Activated T-helper 17 cell treated with anti-CD3 and anti-CD28 coated beads, Interleukin-2, amount 50 U/mL, for 72 hours (primary cell): ENCODE results near the gene ZNF524. TPM values are rescaled to one million over a fixed set of nuclear protein-coding genes. Genes with fewer than 3 reads are reported as not detected.
"Not testable (repeated sequence)": the region's sequence is repeated elsewhere in the genome, so short reads cannot be mapped to it uniquely, and the experiment has no call there.

Experiments used
- ATAC-seq: fragments of 150-1000 bp; cut with Tn5 transposase; replicated peaks from 2 replicates; pipeline ENCODE4 v1.10.0; 2021; ENCODE audit warnings: mild to moderate bottlenecking, moderate library complexity
- H3K27ac Mint-ChIP-seq: one replicate; pipeline ENCODE4 v1.8.0; 2022; ENCODE audit warnings: mixed read lengths
- H3K27me3 Mint-ChIP-seq: one replicate; pipeline ENCODE4 v1.8.0; 2022; ENCODE audit warnings: mixed read lengths
- H3K36me3 Mint-ChIP-seq: one replicate; pipeline ENCODE4 v1.8.0; 2022; ENCODE audit warnings: low read depth, mild to moderate bottlenecking, mixed read lengths
- H3K4me1 Mint-ChIP-seq: one replicate; pipeline ENCODE4 v1.8.0; 2022; ENCODE audit warnings: mixed read lengths
- H3K4me3 Mint-ChIP-seq: one replicate; pipeline ENCODE4 v1.8.0; 2022; ENCODE audit warnings: mild to moderate bottlenecking, mixed read lengths
- H3K9me3 Mint-ChIP-seq: one replicate; pipeline ENCODE4 v1.8.0; 2022; ENCODE audit warnings: mixed read lengths
- total RNA-seq, 2 donors: library from RNA; stranded (reverse); gene quantifications; one replicate each; pipeline ENCODE4 v1.2.3, GENCODE V29; 2022

Gene ZNF524
- 10 to 100 TPM; 20.1 to 25.3 TPM for total RNA-seq

- no peaks in the 10 kb centered on the region for H3K27me3 Mint-ChIP-seq
- peak; percentile 63 for ATAC-seq
- peaks cover 28% of the 10 kb centered on the region for H3K4me1 Mint-ChIP-seq
- H3K9me3 Mint-ChIP-seq: no peaks in the 10 kb centered on the region
- peaks cover 34% of the 10 kb centered on the region for H3K36me3 Mint-ChIP-seq
- peak within 1 kb of the TSS; percentile 92 for H3K4me3 Mint-ChIP-seq
- peak within 1 kb of the TSS; percentile 95 for H3K27ac Mint-ChIP-seq
These were observed at the start of gene ZNF524 for GRCh38 chr19:55599842-55600661. ZNF524 (plus strand) TSS chr19:55600288; CDS start chr19:55602113, 1,825 bp downstream.

GRCh38 chr19:55550321-55550650, 49.8 kb upstream of the ZNF524 start:
- no peak for ATAC-seq
- H3K4me3 Mint-ChIP-seq: no peak overlapping the region
- no peaks in the 10 kb centered on the region for H3K9me3 Mint-ChIP-seq
- no peaks in the 10 kb centered on the region for H3K4me1 Mint-ChIP-seq
- H3K36me3 Mint-ChIP-seq: no peaks in the 10 kb centered on the region
- H3K27me3 Mint-ChIP-seq: peaks cover 21% of the 10 kb centered on the region
- no peak overlapping the region for H3K27ac Mint-ChIP-seq

- H3K4me3 Mint-ChIP-seq: no peak overlapping the region
- no peaks in the 10 kb centered on the region for H3K4me1 Mint-ChIP-seq
- H3K36me3 Mint-ChIP-seq: no peaks in the 10 kb centered on the region
- H3K27ac Mint-ChIP-seq: no peak overlapping the region
- ATAC-seq: no peak
- peaks cover 12% of the 10 kb centered on the region for H3K27me3 Mint-ChIP-seq
- no peaks in the 10 kb centered on the region for H3K9me3 Mint-ChIP-seq
These were observed 47.9 kb upstream of the ZNF524 start for GRCh38 chr19:55552206-55552605.

- H3K9me3 Mint-ChIP-seq: no peaks in the 10 kb centered on the region
- H3K36me3 Mint-ChIP-seq: no peaks in the 10 kb centered on the region
- ATAC-seq: no peak
- H3K4me1 Mint-ChIP-seq: no peaks in the 10 kb centered on the region
- no peak overlapping the region for H3K4me3 Mint-ChIP-seq
- H3K27me3 Mint-ChIP-seq: peaks cover 11% of the 10 kb centered on the region
- H3K27ac Mint-ChIP-seq: no peak overlapping the region
These were observed 47.5 kb upstream of the ZNF524 start for GRCh38 chr19:55552620-55553019.

- Mint-ChIP-seq H3K9me3 (no peaks in the 10 kb centered on the region), H3K27me3 (peaks cover 7% of the 10 kb centered on the region), H3K4me1 (no peaks in the 10 kb centered on the region), H3K4me3 (no peak overlapping the region), H3K27ac (no peak overlapping the region), H3K36me3 (no peaks in the 10 kb centered on the region)
- no peak for ATAC-seq
These were observed 46.6 kb upstream of the ZNF524 start for GRCh38 chr19:55553217-55554182.

GRCh38 chr19:55554302-55554701, 45.8 kb upstream of the ZNF524 start:
- Mint-ChIP-seq H3K36me3 (no peaks in the 10 kb centered on the region), H3K9me3 (no peaks in the 10 kb centered on the region), H3K27me3 (peaks cover 7% of the 10 kb centered on the region), H3K4me1 (no peaks in the 10 kb centered on the region), H3K4me3 (no peak overlapping the region), H3K27ac (peak overlapping the region; percentile 9)
- ATAC-seq: no peak

GRCh38 chr19:55554741-55555152, 45.3 kb upstream of the ZNF524 start:
- no peak for ATAC-seq
- H3K36me3 Mint-ChIP-seq: no peaks in the 10 kb centered on the region
- H3K4me1 Mint-ChIP-seq: no peaks in the 10 kb centered on the region
- no peak overlapping the region for H3K4me3 Mint-ChIP-seq
- H3K27ac Mint-ChIP-seq: no peak overlapping the region
- peaks cover 7% of the 10 kb centered on the region for H3K27me3 Mint-ChIP-seq
- no peaks in the 10 kb centered on the region for H3K9me3 Mint-ChIP-seq

- no peak overlapping the region for H3K27ac Mint-ChIP-seq
- no peak overlapping the region for H3K4me3 Mint-ChIP-seq
- ATAC-seq: no peak
- no peaks in the 10 kb centered on the region for H3K36me3 Mint-ChIP-seq
- H3K27me3 Mint-ChIP-seq: peaks cover 8% of the 10 kb centered on the region
- H3K4me1 Mint-ChIP-seq: no peaks in the 10 kb centered on the region
- no peaks in the 10 kb centered on the region for H3K9me3 Mint-ChIP-seq
These were observed 40.4 kb upstream of the ZNF524 start for GRCh38 chr19:55559684-55560083.

- Mint-ChIP-seq H3K4me3 (no peak overlapping the region), H3K9me3 (no peaks in the 10 kb centered on the region), H3K27me3 (peaks cover 10% of the 10 kb centered on the region), H3K36me3 (no peaks in the 10 kb centered on the region), H3K27ac (no peak overlapping the region), H3K4me1 (no peaks in the 10 kb centered on the region)
- no peak for ATAC-seq
These were observed 36.8 kb upstream of the ZNF524 start for GRCh38 chr19:55563261-55563690.

- Mint-ChIP-seq H3K4me3 (no peak overlapping the region), H3K9me3 (no peaks in the 10 kb centered on the region), H3K27ac (no peak overlapping the region), H3K36me3 (no peaks in the 10 kb centered on the region), H3K27me3 (peaks cover 6% of the 10 kb centered on the region), H3K4me1 (no peaks in the 10 kb centered on the region)
- no peak for ATAC-seq
These were observed 33.3 kb upstream of the ZNF524 start for GRCh38 chr19:55566823-55567222.

- Mint-ChIP-seq H3K27ac (no peak overlapping the region), H3K27me3 (peaks cover 6% of the 10 kb centered on the region), H3K36me3 (no peaks in the 10 kb centered on the region), H3K9me3 (no peaks in the 10 kb centered on the region), H3K4me3 (no peak overlapping the region), H3K4me1 (no peaks in the 10 kb centered on the region)
- no peak for ATAC-seq
These were observed 32.3 kb upstream of the ZNF524 start for GRCh38 chr19:55567708-55568328.

- H3K36me3 Mint-ChIP-seq, H3K27me3 Mint-ChIP-seq, H3K27ac Mint-ChIP-seq, ATAC-seq, H3K9me3 Mint-ChIP-seq, H3K4me3 Mint-ChIP-seq, H3K4me1 Mint-ChIP-seq: not testable (repeated sequence)
These were observed 30.6 kb upstream of the ZNF524 start for GRCh38 chr19:55569477-55569876.

GRCh38 chr19:55573929-55574328, 26.2 kb upstream of the ZNF524 start:
- not testable (repeated sequence) for H3K36me3 Mint-ChIP-seq, H3K27me3 Mint-ChIP-seq, H3K27ac Mint-ChIP-seq, H3K9me3 Mint-ChIP-seq, ATAC-seq, H3K4me3 Mint-ChIP-seq, H3K4me1 Mint-ChIP-seq

- H3K27me3 Mint-ChIP-seq: no peaks in the 10 kb centered on the region
- H3K9me3 Mint-ChIP-seq: no peaks in the 10 kb centered on the region
- peaks cover 15% of the 10 kb centered on the region for H3K4me1 Mint-ChIP-seq
- peaks cover 10% of the 10 kb centered on the region for H3K36me3 Mint-ChIP-seq
- H3K4me3 Mint-ChIP-seq: no peak overlapping the region
- ATAC-seq: no peak
- no peak overlapping the region for H3K27ac Mint-ChIP-seq
These were observed 23.3 kb upstream of the ZNF524 start for GRCh38 chr19:55576746-55577145.
